ENCODE data around the gene RLN3. TPM values are rescaled to one million over a fixed set of nuclear protein-coding genes. Genes with fewer than 3 reads are reported as not detected.

Gene RLN3
- total and polyA plus RNA-seq, 4 donors: not detected

DNA sequence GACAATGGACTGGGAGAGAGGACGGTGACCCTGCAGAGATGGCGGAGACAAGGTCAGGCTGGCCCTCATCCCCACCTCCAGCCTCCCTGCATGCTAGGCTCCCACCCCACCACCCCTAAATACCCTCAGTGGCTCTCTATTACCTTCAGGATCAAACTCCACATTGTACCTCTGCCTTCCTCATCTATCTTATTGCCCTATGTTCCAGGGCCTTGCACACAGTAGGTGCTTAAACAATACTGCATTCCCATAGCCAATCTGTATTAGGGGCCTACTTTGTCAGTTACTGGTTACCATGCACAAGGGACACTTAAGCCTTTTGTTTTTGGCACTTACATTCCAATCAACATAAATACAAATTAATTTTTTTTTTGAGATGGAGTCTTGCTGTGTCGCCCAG lies 27.4 kb downstream of the RLN3 start:
- Histone ChIP-seq H3K27ac (ENCODE audit: low read depth in 1 of 2, low read length in 2 of 2) (no peak overlapping the region), H3K9ac (ENCODE audit: low read depth in 1 of 2, low read length in 2 of 2) (no peak overlapping the region)
- 93% methylated on average over 3 of the region's 3 CpGs for WGBS

More for the DNA sequence above, 27.4 kb downstream of the RLN3 start:
- DNase-seq (ENCODE audit: low spot score): no peak
- Histone ChIP-seq H3K36me3 (ENCODE audit: control insufficient read depth in 4 of 4, insufficient read depth in 3 of 4, low read depth in 1 of 4, low read length in 3 of 4) (peaks cover 7 to 27% (median 13%) of the 10 kb centered on the region in 4 donors), H3K4me1 (ENCODE audit: control insufficient read depth in 4 of 4, insufficient read depth in 4 of 4, low read length in 3 of 4) (peaks cover 1 to 21% (median 14%) of the 10 kb centered on the region in 4 donors), H3K27me3 (ENCODE audit: control insufficient read depth in 4 of 4, insufficient read depth in 4 of 4, low read length in 3 of 4) (peaks cover 0 to 3% (median 0%) of the 10 kb centered on the region in 4 donors), H3K4me3 (ENCODE audit: low read depth in 1 of 3, low read length in 3 of 3) (no peak overlapping the region), H3K9me3 (ENCODE audit: control insufficient read depth in 4 of 4, low read length in 3 of 4) (no peaks in the 10 kb centered on the region)
- TF ChIP-seq, protein P1, sequence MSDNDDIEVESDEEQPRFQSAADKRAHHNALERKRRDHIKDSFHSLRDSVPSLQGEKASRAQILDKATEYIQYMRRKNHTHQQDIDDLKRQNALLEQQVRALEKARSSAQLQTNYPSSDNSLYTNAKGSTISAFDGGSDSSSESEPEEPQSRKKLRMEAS (IDR thresholded peaks at IDR 0.05): no peak
- TF ChIP-seq RXRA (IDR thresholded peaks at IDR 0.05) (no peak), HNF4G (IDR thresholded peaks at IDR 0.05) (no peak), RAD21 (IDR thresholded peaks at IDR 0.05) (no peak), SP1 (IDR thresholded peaks at IDR 0.05) (no peak), REST (IDR thresholded peaks at IDR 0.05) (no peak), FOXA1 (IDR thresholded peaks at IDR 0.05) (no peak), GABPA (IDR thresholded peaks at IDR 0.05 in 1 of 2, conservative IDR thresholded peaks at IDR 0.05 in 1 of 2) (no peak), NR2F2 (IDR thresholded peaks at IDR 0.05) (no peak), JUND (IDR thresholded peaks at IDR 0.05) (no peak), TAF1 (conservative IDR thresholded peaks at IDR 0.05) (no peak), HNF4A (conservative IDR thresholded peaks at IDR 0.05) (no peak)
- TF ChIP-seq, protein P2, sequence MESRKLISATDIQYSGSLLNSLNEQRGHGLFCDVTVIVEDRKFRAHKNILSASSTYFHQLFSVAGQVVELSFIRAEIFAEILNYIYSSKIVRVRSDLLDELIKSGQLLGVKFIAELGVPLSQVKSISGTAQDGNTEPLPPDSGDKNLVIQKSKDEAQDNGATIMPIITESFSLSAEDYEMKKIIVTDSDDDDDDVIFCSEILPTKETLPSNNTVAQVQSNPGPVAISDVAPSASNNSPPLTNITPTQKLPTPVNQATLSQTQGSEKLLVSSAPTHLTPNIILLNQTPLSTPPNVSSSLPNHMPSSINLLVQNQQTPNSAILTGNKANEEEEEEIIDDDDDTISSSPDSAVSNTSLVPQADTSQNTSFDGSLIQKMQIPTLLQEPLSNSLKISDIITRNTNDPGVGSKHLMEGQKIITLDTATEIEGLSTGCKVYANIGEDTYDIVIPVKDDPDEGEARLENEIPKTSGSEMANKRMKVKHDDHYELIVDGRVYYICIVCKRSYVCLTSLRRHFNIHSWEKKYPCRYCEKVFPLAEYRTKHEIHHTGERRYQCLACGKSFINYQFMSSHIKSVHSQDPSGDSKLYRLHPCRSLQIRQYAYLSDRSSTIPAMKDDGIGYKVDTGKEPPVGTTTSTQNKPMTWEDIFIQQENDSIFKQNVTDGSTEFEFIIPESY (IDR thresholded peaks at IDR 0.05): no peak
- TF ChIP-seq, protein P3, sequence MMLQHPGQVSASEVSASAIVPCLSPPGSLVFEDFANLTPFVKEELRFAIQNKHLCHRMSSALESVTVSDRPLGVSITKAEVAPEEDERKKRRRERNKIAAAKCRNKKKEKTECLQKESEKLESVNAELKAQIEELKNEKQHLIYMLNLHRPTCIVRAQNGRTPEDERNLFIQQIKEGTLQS (IDR thresholded peaks at IDR 0.05): no peak
- TF ChIP-seq, protein P4, sequence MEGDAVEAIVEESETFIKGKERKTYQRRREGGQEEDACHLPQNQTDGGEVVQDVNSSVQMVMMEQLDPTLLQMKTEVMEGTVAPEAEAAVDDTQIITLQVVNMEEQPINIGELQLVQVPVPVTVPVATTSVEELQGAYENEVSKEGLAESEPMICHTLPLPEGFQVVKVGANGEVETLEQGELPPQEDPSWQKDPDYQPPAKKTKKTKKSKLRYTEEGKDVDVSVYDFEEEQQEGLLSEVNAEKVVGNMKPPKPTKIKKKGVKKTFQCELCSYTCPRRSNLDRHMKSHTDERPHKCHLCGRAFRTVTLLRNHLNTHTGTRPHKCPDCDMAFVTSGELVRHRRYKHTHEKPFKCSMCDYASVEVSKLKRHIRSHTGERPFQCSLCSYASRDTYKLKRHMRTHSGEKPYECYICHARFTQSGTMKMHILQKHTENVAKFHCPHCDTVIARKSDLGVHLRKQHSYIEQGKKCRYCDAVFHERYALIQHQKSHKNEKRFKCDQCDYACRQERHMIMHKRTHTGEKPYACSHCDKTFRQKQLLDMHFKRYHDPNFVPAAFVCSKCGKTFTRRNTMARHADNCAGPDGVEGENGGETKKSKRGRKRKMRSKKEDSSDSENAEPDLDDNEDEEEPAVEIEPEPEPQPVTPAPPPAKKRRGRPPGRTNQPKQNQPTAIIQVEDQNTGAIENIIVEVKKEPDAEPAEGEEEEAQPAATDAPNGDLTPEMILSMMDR (IDR thresholded peaks at IDR 0.05; ENCODE audit: low read depth, low read length, missing input control): no peak

All from liver (tissue), 9 donors.